Esophagus muscularis mucosa (tissue), 4 donors: ENCODE measurements around the gene TPPP.
"Not testable (repeated sequence)": the region's sequence is repeated elsewhere in the genome, so short reads cannot be mapped to it uniquely, and the experiment has no call there.

Source experiments
- CTCF ChIP-seq, 3 experiments: fragments of 200-600 bp in 2 of 3; fragments of 450-650 bp in 1 of 3; sonication (generic) in 2 of 3; IDR thresholded peaks; one replicate each; pipeline ENCODE4 v1.5.1; 2017 to 2019; ENCODE audit warnings: antibody characterized with exemption in 3 of 3, mild to moderate bottlenecking in 2 of 3, moderate library complexity in 1 of 3
- EP300 ChIP-seq: sonication (generic); formaldehyde crosslinking; IDR thresholded peaks from one replicate; pipeline ENCODE4 v1.6.1; 2017; ENCODE audit warnings: antibody characterized with exemption
- POLR2A ChIP-seq: fragments of 450-650 bp; IDR thresholded peaks from one replicate; pipeline ENCODE4 v1.6.1; 2017; ENCODE audit warnings: antibody characterized with exemption, moderate library complexity, mild to moderate bottlenecking, low read depth
- POLR2AphosphoS5 ChIP-seq, 2 donors: sonication (generic); formaldehyde crosslinking; IDR thresholded peaks; one replicate each; pipeline ENCODE4 v1.6.1; 2017; ENCODE audit warnings: antibody characterized with exemption in 2 of 2

- not testable (repeated sequence) for TF ChIP-seq CTCF (IDR thresholded peaks at IDR 0.05); POLR2AphosphoS5 (IDR thresholded peaks at IDR 0.05); POLR2A; EP300
These were observed 13.0 kb upstream of the TPPP start for GRCh38 chr5:706127-706526.
